ENCODE measurements around the gene C17orf100. TPM values are rescaled to one million over a fixed set of nuclear protein-coding genes. Genes with fewer than 3 reads are reported as not detected.

C17orf100 gene
- total and polyA plus RNA-seq, 2 of the 13 experiments (the other 11 are each of a cell fraction or from before 2014, with no cell fraction given): 3.6 to 8.7 TPM

- TF ChIP-seq, protein P1, sequence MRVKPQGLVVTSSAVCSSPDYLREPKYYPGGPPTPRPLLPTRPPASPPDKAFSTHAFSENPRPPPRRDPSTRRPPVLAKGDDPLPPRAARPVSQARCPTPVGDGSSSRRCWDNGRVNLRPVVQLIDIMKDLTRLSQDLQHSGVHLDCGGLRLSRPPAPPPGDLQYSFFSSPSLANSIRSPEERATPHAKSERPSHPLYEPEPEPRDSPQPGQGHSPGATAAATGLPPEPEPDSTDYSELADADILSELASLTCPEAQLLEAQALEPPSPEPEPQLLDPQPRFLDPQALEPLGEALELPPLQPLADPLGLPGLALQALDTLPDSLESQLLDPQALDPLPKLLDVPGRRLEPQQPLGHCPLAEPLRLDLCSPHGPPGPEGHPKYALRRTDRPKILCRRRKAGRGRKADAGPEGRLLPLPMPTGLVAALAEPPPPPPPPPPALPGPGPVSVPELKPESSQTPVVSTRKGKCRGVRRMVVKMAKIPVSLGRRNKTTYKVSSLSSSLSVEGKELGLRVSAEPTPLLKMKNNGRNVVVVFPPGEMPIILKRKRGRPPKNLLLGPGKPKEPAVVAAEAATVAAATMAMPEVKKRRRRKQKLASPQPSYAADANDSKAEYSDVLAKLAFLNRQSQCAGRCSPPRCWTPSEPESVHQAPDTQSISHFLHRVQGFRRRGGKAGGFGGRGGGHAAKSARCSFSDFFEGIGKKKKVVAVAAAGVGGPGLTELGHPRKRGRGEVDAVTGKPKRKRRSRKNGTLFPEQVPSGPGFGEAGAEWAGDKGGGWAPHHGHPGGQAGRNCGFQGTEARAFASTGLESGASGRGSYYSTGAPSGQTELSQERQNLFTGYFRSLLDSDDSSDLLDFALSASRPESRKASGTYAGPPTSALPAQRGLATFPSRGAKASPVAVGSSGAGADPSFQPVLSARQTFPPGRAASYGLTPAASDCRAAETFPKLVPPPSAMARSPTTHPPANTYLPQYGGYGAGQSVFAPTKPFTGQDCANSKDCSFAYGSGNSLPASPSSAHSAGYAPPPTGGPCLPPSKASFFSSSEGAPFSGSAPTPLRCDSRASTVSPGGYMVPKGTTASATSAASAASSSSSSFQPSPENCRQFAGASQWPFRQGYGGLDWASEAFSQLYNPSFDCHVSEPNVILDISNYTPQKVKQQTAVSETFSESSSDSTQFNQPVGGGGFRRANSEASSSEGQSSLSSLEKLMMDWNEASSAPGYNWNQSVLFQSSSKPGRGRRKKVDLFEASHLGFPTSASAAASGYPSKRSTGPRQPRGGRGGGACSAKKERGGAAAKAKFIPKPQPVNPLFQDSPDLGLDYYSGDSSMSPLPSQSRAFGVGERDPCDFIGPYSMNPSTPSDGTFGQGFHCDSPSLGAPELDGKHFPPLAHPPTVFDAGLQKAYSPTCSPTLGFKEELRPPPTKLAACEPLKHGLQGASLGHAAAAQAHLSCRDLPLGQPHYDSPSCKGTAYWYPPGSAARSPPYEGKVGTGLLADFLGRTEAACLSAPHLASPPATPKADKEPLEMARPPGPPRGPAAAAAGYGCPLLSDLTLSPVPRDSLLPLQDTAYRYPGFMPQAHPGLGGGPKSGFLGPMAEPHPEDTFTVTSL (CRISPR knock-in tag; IDR thresholded peaks at IDR 0.05; ENCODE audit: borderline replicate concordance): 0 out of 2 replicates have a peak, but pooled peaks have one; percentile 65
- TF ChIP-seq IRF9 (CRISPR knock-in tag; IDR thresholded peaks at IDR 0.05; ENCODE audit: borderline replicate concordance) (0 out of 2 replicates have a peak, but pooled peaks have one; percentile 29), RAD51 (IDR thresholded peaks at IDR 0.05; ENCODE audit: borderline replicate concordance) (no peak), EED (CRISPR knock-in tag; IDR thresholded peaks at IDR 0.05) (no peak), SP1 (IDR thresholded peaks at IDR 0.05) (no peak), SP1 (CRISPR knock-in tag; IDR thresholded peaks at IDR 0.05) (no peak), ZSCAN9 (CRISPR knock-in tag; IDR thresholded peaks at IDR 0.05; ENCODE audit: borderline replicate concordance) (no peak; the same call in 1 of the 2 replicates), BRCA1 (CRISPR knock-in tag; IDR thresholded peaks at IDR 0.05) (0 out of 2 replicates have a peak, but pooled peaks have one; percentile 75), ZSCAN30 (CRISPR knock-in tag; IDR thresholded peaks at IDR 0.05) (no peak), SCMH1 (CRISPR knock-in tag; IDR thresholded peaks at IDR 0.05; ENCODE audit: borderline replicate concordance) (no peak), ZFP41 (CRISPR knock-in tag; IDR thresholded peaks at IDR 0.05; ENCODE audit: borderline replicate concordance) (no peak), PRDM15 (CRISPR knock-in tag; IDR thresholded peaks at IDR 0.05) (no peak), TAF1 (CRISPR knock-in tag; IDR thresholded peaks at IDR 0.05) (no peak), HOXA7 (CRISPR knock-in tag; IDR thresholded peaks at IDR 0.05) (no peak), ONECUT2 (CRISPR knock-in tag; IDR thresholded peaks at IDR 0.05) (no peak; the same call in 1 of the 2 replicates), ZMYM4 (CRISPR knock-in tag; IDR thresholded peaks at IDR 0.05) (peak; percentile 50; the same call in 1 of the 2 replicates)
- TF ChIP-seq, protein P2, sequence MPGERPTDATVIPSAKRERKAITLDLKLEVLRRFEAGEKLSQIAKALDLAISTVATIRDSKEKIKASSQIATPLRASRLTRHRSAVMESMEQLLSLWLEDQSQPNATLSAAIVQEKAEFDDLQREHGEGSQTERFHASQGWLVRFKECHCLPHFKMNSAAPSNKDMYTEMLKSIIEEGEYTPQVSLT (CRISPR knock-in tag; IDR thresholded peaks at IDR 0.05; ENCODE audit: borderline replicate concordance, low read depth): no peak
- TF ChIP-seq, protein P3, sequence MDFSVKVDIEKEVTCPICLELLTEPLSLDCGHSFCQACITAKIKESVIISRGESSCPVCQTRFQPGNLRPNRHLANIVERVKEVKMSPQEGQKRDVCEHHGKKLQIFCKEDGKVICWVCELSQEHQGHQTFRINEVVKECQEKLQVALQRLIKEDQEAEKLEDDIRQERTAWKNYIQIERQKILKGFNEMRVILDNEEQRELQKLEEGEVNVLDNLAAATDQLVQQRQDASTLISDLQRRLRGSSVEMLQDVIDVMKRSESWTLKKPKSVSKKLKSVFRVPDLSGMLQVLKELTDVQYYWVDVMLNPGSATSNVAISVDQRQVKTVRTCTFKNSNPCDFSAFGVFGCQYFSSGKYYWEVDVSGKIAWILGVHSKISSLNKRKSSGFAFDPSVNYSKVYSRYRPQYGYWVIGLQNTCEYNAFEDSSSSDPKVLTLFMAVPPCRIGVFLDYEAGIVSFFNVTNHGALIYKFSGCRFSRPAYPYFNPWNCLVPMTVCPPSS (IDR thresholded peaks at IDR 0.05): no peak
Measured at GRCh38 chr17:6683081-6683684, 31.6 kb downstream of the C17orf100 start (continued).
